Erythroblast (primary cell): ENCODE results near the gene CPSF7.

Experiments
- GATA1 ChIP-seq: IDR thresholded peaks from 2 replicates; pipeline ENCODE4 v1.6.1; 2011; ENCODE audit warnings: low read depth, mild to moderate bottlenecking, control low read depth, low read length, moderate library complexity
- POLR2A ChIP-seq: IDR thresholded peaks from 2 replicates; pipeline ENCODE4 v1.6.1; 2011; ENCODE audit warnings: mild to moderate bottlenecking, low read length

- TF ChIP-seq POLR2A (no peak), GATA1 (no peak)
Measured at GRCh38 chr11:61375761-61376108, 54.0 kb downstream of the CPSF7 start.
